NCI-H1092 (cell line): ENCODE measurements around the gene SPEM2.

Source experiments
- DNase-seq: peaks from one replicate; lab custom pipeline; 2025; lab: John Stamatoyannopoulos, UW

The SPEM2 gene

GRCh38 chr17:7421186-7421585 is 4.2 kb upstream of the SPEM2 start:
- DNase-seq = no peak

GRCh38 chr17:7423679-7424078 is 1.7 kb upstream of the SPEM2 start:
- DNase-seq = no peak

- DNase-seq = no peak
Measured at GRCh38 chr17:7425756-7426155, 340 bp downstream of the SPEM2 start.

DNA sequence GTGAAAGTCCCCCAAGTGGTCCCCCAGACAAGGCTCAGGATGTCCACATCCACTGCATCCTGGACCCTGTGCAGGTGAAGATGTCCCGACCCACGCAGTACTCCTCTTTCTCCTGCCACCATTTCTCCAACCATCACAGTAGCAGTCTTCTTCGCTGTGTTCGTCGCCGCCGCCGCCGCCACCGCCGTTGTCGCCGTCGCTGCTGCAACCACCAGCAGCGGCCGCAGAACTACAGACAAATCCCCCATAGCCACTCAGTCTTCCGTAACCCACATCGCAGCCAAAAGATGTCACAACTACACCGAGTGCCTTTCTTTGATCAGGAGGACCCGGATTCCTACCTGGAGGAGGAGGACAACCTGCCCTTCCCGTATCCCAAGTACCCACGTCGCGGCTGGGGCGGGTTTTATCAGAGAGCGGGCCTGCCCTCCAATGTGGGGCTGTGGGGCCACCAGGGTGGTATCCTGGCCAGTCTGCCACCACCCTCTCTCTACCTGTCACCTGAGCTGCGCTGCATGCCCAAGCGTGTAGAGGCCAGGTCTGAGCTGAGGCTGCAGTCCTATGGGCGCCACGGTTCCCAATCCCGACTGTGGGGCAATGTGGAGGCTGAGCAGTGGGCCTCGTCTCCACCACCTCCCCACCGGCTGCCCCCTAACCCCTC is 917 bp downstream of the SPEM2 start:
- DNase-seq = no peak

DNA sequence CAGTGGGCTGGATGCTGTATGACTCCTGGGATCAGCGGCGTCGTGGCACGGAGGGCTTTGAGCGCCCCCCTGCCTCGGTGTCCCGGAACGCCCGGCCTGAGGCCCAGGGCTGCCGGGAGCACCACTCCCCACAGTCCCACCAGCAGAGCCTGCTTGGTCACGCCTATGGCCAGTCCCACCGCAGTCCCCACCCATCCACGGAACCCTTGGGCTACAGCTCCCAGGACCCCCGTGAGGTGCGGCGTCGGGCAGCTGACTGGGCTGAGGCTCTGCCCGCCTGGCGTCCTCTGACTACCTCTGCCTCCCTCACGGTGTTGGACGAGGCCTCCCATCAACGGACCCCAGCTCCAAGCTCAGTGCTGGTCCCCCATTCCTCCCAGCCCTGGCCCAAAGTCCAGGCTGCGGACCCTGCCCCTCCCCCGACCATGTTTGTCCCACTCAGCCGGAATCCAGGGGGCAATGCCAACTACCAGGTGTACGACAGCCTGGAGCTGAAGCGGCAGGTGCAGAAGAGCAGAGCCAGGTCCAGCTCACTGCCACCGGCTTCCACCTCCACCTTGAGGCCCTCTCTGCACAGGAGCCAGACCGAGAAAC is 1.6 kb downstream of the SPEM2 start:
- no peak for DNase-seq

- no peak for DNase-seq
Measured at GRCh38 chr17:7427549-7427948, 2.1 kb downstream of the SPEM2 start.

DNA sequence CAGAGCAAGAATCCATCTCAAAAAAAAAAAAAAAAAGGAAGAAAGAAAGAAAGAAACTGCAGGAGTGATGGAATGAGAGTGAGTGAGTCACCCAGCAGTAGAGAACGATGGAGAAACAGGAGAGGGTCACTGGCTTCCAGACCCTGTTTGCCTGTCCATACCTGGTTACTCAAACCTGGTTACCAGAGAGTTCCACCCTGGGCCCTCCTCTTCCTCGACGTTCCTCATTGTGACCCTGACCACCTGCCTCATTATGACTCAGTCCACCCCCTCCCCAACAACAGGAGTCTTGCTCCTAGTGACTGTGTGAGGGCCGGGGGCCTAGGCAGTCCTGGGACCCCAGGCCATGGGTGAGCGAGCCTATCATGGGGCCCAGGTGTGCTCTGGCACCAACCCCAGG is 3.1 kb downstream of the SPEM2 start, which contains the start of gene SPEM3:
TSS of gene SPEM3 (plus strand) at position 301 of the 400 bp plus-strand sequence. CDS start at position 347, 46 bp downstream.
- no peak for DNase-seq

DNA sequence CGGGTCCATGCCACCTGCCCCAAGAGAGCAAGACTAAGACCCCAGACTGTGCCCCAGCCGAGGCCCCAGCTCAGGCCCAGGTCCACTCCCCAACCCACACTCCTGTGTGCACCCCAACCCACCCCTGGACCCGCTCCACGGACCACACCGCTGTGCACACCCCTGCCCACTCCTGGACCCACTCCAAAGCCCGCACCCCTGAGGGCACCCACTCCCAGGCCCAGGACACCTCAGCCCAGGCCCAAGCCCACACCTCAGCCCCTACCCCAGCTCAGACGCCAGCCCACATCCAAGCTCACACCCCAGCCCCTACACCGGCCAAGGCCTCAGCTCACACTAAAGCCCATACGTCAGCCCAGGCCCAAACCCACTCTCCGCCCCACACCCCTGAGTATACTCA is 4.3 kb downstream of the SPEM2 start:
- DNase-seq = no peak

DNA sequence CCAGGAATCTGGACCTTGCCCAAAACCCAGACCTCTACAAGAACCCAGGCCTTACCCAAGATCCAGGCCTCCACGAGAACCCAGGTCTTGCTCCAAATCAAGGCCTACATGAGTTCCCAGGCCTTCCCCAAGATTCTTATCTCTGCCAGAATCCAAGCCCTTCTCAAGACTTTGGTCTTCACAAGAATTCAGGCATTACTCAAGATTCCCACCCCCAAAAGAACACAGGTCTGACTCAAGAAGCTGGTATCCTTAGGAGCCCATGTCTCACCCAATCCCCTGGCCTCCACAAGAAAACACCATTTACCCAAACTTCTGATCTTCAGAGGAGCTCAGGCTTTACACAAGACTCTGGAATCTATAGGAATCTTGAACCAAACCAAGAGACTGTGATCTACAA is 5.8 kb downstream of the SPEM2 start:
- no peak for DNase-seq

GRCh38 chr17:7432296-7432695 is 6.9 kb downstream of the SPEM2 start:
- DNase-seq = no peak

GRCh38 chr17:7435676-7436555 is 10.5 kb downstream of the SPEM2 start:
- DNase-seq = no peak

DNA sequence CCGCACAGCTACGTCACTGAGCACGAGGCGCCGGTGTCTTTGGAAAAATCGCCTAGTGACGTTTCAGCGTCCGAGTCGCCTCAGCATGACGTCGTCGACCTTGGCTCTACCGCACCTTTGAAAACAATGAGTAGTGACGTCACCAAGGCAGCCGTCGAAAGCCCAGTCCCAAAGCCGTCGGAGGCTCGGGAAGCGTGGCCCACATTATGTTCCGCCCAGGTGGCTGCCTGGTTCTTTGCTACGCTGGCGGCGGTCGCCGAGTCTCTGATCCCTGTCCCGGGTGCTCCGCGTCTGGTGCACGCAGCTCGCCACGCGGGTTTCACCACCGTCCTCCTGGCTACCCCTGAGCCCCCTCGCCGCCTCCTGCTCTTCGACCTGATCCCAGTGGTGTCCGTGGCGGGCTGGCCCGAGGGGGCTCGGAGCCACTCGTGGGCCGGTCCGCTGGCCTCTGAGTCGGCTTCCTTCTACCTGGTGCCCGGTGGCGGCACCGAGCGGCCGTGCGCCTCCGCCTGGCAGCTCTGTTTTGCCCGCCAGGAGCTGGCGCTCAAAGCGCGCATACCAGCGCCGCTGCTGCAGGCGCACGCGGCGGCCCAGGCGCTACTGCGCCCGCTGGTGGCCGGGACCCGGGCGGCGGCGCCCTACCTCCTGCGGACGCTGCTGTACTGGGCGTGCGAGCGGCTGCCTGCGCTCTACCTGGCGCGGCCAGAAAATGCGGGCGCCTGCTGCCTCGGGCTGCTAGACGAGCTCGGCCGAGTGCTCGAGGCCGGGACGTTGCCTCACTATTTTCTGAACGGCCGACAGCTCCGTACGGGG is 11.3 kb downstream of the SPEM2 start:
- peak; percentile 62 for DNase-seq

GRCh38 chr17:7437369-7437863 is 12.0 kb downstream of the SPEM2 start:
- DNase-seq = no peak

DNA sequence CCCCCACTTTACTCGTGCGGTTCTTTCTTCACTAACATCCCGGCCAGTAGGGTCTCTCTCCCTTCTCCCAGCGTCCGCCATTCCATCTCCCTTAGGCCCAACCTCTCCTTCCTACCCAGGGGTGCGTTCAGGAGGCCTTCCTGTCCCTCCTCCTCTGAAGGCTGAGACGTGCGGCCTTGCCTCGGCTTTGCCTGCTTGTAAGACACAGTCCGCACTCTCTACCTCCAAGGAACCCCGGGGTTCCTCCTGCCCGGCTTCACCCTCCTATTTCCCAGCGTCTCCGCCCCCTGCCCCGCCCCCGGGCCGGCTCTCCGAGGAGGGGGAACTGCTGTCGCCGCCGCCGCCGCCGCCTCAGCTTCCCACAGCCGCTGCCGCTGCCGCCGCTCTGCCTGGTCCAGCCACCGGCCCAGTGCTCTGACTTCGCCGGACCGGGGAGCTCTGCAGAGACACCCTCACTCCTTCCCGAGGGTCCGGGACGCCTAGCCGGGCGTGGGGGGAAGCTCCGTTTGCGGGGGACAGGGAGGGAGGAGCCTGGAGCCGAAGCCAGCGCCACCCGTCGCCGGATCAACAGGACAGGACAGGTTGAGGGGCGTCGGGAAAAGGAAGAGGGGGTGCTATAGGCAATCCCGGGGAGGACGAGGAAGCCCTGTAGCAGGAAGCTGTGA is 12.7 kb downstream of the SPEM2 start:
- DNase-seq = no peak

GRCh38 chr17:7438656-7439460 is 13.4 kb downstream of the SPEM2 start:
- DNase-seq = no peak

- DNase-seq = no peak
Measured at GRCh38 chr17:7439462-7440112, 14.2 kb downstream of the SPEM2 start, which contains the start of gene FGF11. FGF11 (plus strand) TSS chr17:7439512; CDS start chr17:7439621, 109 bp downstream.

GRCh38 chr17:7440113-7440833 is 14.9 kb downstream of the SPEM2 start:
- DNase-seq = peak; percentile 38

DNA sequence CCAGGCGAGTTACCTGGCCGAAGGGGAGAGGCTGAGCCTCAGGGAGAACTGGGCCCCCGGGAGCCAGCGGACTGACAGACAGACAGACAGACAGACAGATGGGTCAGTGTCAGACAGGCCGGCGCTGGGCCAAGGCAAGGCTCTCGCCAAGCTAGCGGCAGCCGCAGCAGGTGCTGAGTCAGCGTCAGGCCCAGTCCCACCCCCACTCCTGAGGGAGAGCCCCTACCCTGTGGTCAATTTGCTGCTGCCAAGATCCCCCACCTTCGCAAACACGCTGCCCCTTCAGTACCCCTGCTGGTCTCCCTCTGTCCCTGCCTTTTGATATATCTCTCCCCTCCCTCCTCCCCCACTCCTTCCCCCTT is 15.4 kb downstream of the SPEM2 start:
- no peak for DNase-seq

DNA sequence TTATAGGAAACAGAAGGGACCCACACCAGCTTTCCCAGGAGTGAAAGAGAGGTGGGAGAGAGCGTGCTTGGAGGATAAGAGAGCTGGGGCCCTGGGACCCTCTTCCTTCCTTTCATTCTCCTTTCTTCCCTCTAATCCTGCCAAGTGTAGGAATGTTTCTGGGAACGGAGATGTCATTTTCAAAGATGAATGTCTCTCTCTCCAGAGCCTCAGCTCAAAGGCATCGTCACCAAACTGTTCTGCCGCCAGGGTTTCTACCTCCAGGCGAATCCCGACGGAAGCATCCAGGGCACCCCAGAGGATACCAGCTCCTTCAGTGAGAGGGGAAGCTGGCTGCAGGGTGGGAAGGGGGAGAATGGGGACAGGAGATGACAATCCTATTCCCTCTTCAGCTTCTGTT is 15.8 kb downstream of the SPEM2 start:
- no peak for DNase-seq
